ENCODE results near the gene MT2A. TPM values are rescaled to one million over a fixed set of nuclear protein-coding genes. Genes with fewer than 3 reads are reported as not detected.
A peak's percentile ranks its signal among the peaks of the same experiment; 100 is the strongest.

The MT2A gene
- total and polyA plus RNA-seq, 2 of the 13 experiments (the other 11 are each of a cell fraction or from before 2014, with no cell fraction given) = 135 to 371 TPM

DNA sequence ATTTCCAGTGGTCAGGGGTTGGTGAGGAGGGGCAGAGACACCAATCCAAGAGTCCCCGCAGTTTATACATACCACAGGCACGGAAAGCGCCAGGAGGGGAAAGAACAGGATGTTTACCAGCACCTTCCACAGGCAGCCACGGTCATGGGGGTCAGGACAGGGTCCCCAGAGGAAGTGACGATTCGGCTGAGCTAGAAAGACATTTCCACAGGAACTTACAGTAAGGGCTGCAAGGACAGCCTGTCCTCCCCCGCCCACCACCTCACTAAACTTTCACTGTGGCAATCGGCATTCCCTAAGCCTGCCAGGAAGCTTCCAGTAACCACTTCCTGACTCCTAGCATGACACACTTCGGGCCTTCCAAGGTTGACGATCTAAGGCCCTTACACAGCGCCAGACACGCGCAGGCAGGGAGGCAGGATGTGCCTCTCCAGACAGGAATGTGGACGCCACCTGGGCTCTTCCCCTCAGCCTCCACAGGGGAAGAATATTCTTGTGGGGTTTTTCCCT, 1.2 kb upstream of the MT2A start (continued):
- TF ChIP-seq, protein P1, sequence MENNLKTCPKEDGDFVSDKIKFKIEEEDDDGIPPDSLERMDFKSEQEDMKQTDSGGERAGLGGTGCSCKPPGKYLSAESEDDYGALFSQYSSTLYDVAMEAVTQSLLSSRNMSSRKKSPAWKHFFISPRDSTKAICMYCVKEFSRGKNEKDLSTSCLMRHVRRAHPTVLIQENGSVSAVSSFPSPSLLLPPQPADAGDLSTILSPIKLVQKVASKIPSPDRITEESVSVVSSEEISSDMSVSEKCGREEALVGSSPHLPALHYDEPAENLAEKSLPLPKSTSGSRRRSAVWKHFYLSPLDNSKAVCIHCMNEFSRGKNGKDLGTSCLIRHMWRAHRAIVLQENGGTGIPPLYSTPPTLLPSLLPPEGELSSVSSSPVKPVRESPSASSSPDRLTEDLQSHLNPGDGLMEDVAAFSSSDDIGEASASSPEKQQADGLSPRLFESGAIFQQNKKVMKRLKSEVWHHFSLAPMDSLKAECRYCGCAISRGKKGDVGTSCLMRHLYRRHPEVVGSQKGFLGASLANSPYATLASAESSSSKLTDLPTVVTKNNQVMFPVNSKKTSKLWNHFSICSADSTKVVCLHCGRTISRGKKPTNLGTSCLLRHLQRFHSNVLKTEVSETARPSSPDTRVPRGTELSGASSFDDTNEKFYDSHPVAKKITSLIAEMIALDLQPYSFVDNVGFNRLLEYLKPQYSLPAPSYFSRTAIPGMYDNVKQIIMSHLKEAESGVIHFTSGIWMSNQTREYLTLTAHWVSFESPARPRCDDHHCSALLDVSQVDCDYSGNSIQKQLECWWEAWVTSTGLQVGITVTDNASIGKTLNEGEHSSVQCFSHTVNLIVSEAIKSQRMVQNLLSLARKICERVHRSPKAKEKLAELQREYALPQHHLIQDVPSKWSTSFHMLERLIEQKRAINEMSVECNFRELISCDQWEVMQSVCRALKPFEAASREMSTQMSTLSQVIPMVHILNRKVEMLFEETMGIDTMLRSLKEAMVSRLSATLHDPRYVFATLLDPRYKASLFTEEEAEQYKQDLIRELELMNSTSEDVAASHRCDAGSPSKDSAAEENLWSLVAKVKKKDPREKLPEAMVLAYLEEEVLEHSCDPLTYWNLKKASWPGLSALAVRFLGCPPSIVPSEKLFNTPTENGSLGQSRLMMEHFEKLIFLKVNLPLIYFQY (CRISPR knock-in tag; IDR thresholded peaks at IDR 0.05; ENCODE audit: borderline replicate concordance) = no peak
- TF ChIP-seq, protein P2, sequence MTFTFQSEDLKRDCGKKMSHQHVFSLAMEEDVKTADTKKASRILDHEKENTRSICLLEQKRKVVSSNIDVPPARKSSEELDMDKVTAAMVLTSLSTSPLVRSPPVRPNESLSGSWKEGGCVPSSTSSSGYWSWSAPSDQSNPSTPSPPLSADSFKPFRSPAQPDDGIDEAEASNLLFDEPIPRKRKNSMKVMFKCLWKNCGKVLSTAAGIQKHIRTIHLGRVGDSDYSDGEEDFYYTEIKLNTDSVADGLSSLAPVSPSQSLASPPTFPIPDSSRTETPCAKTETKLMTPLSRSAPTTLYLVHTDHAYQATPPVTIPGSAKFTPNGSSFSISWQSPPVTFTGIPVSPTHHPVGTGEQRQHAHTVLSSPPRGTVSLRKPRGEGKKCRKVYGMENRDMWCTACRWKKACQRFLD (CRISPR knock-in tag; IDR thresholded peaks at IDR 0.05; ENCODE audit: borderline replicate concordance) = 0 out of 2 replicates have a peak, but pooled peaks have one; percentile 32
- TF ChIP-seq HMGA1 (CRISPR knock-in tag; conservative IDR thresholded peaks at IDR 0.05) (no peak), NFE2L1 (CRISPR knock-in tag; IDR thresholded peaks at IDR 0.05; ENCODE audit: borderline replicate concordance) (no peak), ZNF891 (CRISPR knock-in tag; IDR thresholded peaks at IDR 0.05) (peak; percentile 62; the same call in 1 of the 2 replicates), FOXK2 (IDR thresholded peaks at IDR 0.05) (peak; percentile 59; the same call in 1 of the 2 replicates), HES4 (CRISPR knock-in tag; IDR thresholded peaks at IDR 0.05; ENCODE audit: borderline replicate concordance) (0 out of 2 replicates have a peak, but pooled peaks have one; percentile 59), PITX1 (CRISPR knock-in tag; IDR thresholded peaks at IDR 0.05) (peak; percentile 88), BCL6 (CRISPR knock-in tag; IDR thresholded peaks at IDR 0.05) (0 out of 2 replicates have a peak, but pooled peaks have one; percentile 65), IKZF1 (IDR thresholded peaks at IDR 0.05) (no peak), ZNF383 (CRISPR knock-in tag; IDR thresholded peaks at IDR 0.05; ENCODE audit: borderline replicate concordance) (no peak; the same call in 1 of the 2 replicates)
- TF ChIP-seq, protein P3, sequence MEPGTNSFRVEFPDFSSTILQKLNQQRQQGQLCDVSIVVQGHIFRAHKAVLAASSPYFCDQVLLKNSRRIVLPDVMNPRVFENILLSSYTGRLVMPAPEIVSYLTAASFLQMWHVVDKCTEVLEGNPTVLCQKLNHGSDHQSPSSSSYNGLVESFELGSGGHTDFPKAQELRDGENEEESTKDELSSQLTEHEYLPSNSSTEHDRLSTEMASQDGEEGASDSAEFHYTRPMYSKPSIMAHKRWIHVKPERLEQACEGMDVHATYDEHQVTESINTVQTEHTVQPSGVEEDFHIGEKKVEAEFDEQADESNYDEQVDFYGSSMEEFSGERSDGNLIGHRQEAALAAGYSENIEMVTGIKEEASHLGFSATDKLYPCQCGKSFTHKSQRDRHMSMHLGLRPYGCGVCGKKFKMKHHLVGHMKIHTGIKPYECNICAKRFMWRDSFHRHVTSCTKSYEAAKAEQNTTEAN (CRISPR knock-in tag; conservative IDR thresholded peaks at IDR 0.05) = peak; percentile 86; the same call in 1 of the 2 replicates
- TF ChIP-seq, protein P4, sequence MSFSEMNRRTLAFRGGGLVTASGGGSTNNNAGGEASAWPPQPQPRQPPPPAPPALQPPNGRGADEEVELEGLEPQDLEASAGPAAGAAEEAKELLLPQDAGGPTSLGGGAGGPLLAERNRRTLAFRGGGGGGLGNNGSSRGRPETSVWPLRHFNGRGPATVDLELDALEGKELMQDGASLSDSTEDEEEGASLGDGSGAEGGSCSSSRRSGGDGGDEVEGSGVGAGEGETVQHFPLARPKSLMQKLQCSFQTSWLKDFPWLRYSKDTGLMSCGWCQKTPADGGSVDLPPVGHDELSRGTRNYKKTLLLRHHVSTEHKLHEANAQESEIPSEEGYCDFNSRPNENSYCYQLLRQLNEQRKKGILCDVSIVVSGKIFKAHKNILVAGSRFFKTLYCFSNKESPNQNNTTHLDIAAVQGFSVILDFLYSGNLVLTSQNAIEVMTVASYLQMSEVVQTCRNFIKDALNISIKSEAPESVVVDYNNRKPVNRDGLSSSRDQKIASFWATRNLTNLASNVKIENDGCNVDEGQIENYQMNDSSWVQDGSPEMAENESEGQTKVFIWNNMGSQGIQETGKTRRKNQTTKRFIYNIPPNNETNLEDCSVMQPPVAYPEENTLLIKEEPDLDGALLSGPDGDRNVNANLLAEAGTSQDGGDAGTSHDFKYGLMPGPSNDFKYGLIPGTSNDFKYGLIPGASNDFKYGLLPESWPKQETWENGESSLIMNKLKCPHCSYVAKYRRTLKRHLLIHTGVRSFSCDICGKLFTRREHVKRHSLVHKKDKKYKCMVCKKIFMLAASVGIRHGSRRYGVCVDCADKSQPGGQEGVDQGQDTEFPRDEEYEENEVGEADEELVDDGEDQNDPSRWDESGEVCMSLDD (CRISPR knock-in tag; IDR thresholded peaks at IDR 0.05; ENCODE audit: borderline replicate concordance) = no peak
- TF ChIP-seq, protein P5, sequence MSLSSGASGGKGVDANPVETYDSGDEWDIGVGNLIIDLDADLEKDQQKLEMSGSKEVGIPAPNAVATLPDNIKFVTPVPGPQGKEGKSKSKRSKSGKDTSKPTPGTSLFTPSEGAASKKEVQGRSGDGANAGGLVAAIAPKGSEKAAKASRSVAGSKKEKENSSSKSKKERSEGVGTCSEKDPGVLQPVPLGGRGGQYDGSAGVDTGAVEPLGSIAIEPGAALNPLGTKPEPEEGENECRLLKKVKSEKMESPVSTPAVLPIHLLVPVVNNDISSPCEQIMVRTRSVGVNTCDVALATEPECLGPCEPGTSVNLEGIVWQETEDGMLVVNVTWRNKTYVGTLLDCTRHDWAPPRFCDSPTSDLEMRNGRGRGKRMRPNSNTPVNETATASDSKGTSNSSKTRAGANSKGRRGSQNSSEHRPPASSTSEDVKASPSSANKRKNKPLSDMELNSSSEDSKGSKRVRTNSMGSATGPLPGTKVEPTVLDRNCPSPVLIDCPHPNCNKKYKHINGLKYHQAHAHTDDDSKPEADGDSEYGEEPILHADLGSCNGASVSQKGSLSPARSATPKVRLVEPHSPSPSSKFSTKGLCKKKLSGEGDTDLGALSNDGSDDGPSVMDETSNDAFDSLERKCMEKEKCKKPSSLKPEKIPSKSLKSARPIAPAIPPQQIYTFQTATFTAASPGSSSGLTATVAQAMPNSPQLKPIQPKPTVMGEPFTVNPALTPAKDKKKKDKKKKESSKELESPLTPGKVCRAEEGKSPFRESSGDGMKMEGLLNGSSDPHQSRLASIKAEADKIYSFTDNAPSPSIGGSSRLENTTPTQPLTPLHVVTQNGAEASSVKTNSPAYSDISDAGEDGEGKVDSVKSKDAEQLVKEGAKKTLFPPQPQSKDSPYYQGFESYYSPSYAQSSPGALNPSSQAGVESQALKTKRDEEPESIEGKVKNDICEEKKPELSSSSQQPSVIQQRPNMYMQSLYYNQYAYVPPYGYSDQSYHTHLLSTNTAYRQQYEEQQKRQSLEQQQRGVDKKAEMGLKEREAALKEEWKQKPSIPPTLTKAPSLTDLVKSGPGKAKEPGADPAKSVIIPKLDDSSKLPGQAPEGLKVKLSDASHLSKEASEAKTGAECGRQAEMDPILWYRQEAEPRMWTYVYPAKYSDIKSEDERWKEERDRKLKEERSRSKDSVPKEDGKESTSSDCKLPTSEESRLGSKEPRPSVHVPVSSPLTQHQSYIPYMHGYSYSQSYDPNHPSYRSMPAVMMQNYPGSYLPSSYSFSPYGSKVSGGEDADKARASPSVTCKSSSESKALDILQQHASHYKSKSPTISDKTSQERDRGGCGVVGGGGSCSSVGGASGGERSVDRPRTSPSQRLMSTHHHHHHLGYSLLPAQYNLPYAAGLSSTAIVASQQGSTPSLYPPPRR (CRISPR knock-in tag; IDR thresholded peaks at IDR 0.05; ENCODE audit: borderline replicate concordance) = peak; percentile 74
